Activated naive CD8-positive, alpha-beta T cell (primary cell): ENCODE results near the gene GPHN.
"Not testable (repeated sequence)": the region's sequence is repeated elsewhere in the genome, so short reads cannot be mapped to it uniquely, and the experiment has no call there.

Experiments
- H3K27ac Mint-ChIP-seq: one replicate; pipeline ENCODE4 v1.8.0; 2021; ENCODE audit warnings: mixed read lengths
- H3K27me3 Mint-ChIP-seq: one replicate; pipeline ENCODE4 v1.8.0; 2021; ENCODE audit warnings: mixed read lengths
- H3K36me3 Mint-ChIP-seq: one replicate; pipeline ENCODE4 v1.8.0; 2021; ENCODE audit warnings: mixed read lengths
- H3K4me1 Mint-ChIP-seq: one replicate; pipeline ENCODE4 v1.8.0; 2021; ENCODE audit warnings: low read depth, mixed read lengths
- H3K4me3 Mint-ChIP-seq: one replicate; pipeline ENCODE4 v1.8.0; 2021; ENCODE audit warnings: mild to moderate bottlenecking, mixed read lengths
- H3K9me3 Mint-ChIP-seq: one replicate; pipeline ENCODE4 v1.8.0; 2021; ENCODE audit warnings: low read depth, mixed read lengths

Gene GPHN

GRCh38 chr14:66802962-66803361 lies 295.0 kb downstream of the GPHN start:
- Mint-ChIP-seq H3K4me3 (no peak overlapping the region), H3K27ac (no peak overlapping the region), H3K4me1 (no peaks in the 10 kb centered on the region), H3K27me3 (no peaks in the 10 kb centered on the region), H3K9me3 (peaks cover 30% of the 10 kb centered on the region), H3K36me3 (peaks cover 30% of the 10 kb centered on the region)

DNA sequence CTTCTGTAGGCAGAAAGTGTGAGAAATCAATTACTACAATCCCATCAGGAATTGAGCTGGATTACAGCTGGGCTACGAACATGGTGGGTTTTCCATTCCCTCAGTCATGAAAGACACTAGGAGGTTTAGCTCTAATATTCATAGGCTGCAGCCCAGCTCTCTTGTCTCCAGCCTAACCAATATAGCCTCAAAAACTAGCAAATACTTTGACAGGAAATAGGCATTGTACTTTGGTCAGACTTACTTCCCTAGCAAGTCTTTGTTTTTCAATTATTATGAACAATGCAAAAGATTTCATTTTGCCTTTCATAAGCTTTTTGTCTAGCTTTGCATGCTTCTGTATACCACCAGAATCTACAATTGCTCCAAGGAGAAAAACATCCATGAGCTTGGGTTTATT lies 296.2 kb downstream of the GPHN start:
- no peak overlapping the region for H3K4me3 Mint-ChIP-seq
- no peaks in the 10 kb centered on the region for H3K27me3 Mint-ChIP-seq
- peaks cover 27% of the 10 kb centered on the region for H3K9me3 Mint-ChIP-seq
- peaks cover 28% of the 10 kb centered on the region for H3K36me3 Mint-ChIP-seq
- no peak overlapping the region for H3K27ac Mint-ChIP-seq
- H3K4me1 Mint-ChIP-seq = no peaks in the 10 kb centered on the region

GRCh38 chr14:66813636-66814035 lies 305.7 kb downstream of the GPHN start:
- Mint-ChIP-seq H3K4me3 (no peak overlapping the region), H3K36me3 (peaks cover 33% of the 10 kb centered on the region), H3K27ac (no peak overlapping the region), H3K4me1 (no peaks in the 10 kb centered on the region), H3K27me3 (no peaks in the 10 kb centered on the region), H3K9me3 (peaks cover 23% of the 10 kb centered on the region)

DNA sequence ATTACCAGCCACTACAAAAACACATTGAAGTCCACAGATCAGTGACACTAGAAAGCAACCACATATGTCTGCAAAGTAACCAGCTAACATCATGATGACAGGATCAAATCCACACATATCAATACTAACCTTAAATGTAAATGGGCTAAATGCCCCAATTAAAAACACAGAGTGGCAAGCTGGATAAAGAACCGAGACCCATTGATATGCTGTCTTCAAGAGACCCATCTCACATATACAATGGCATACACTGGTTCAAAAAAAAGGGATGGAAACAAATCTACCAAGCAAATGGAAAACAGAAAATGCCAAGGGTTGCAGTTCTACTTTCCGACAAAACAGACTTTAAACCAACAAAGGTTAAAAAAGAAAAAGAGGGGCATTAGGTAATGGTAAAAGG lies 307.7 kb downstream of the GPHN start:
- no peak overlapping the region for H3K4me3 Mint-ChIP-seq
- peaks cover 33% of the 10 kb centered on the region for H3K36me3 Mint-ChIP-seq
- H3K4me1 Mint-ChIP-seq = no peaks in the 10 kb centered on the region
- no peak overlapping the region for H3K27ac Mint-ChIP-seq
- no peaks in the 10 kb centered on the region for H3K27me3 Mint-ChIP-seq
- peaks cover 23% of the 10 kb centered on the region for H3K9me3 Mint-ChIP-seq

DNA sequence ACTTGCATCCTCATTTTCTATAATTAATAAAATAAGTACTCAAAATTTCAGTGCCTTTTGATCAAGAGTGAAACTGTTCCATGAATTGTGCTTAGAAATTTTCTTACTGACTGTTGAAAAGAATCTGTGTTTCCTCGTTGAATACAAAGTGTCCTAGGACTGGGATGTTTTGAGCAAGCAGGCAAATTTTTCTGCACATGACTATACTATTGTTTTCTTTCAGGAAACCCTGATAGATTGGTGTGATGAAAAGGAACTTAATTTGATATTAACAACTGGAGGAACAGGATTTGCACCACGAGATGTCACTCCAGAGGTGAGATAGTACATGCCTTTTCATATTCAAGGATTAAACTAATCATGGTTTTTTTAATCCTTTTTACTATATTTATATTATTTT lies 316.3 kb downstream of the GPHN start:
- Mint-ChIP-seq H3K4me1 (no peaks in the 10 kb centered on the region), H3K36me3 (no peaks in the 10 kb centered on the region), H3K27ac (no peak overlapping the region), H3K9me3 (no peaks in the 10 kb centered on the region), H3K4me3 (no peak overlapping the region), H3K27me3 (no peaks in the 10 kb centered on the region)

GRCh38 chr14:66827182-66827581 lies 319.2 kb downstream of the GPHN start:
- H3K27me3 Mint-ChIP-seq = no peaks in the 10 kb centered on the region
- no peak overlapping the region for H3K27ac Mint-ChIP-seq
- no peaks in the 10 kb centered on the region for H3K4me1 Mint-ChIP-seq
- peaks cover 2% of the 10 kb centered on the region for H3K9me3 Mint-ChIP-seq
- H3K36me3 Mint-ChIP-seq = peaks cover 2% of the 10 kb centered on the region
- H3K4me3 Mint-ChIP-seq = no peak overlapping the region

GRCh38 chr14:66831173-66831572 lies 323.2 kb downstream of the GPHN start:
- Mint-ChIP-seq H3K4me3 (no peak overlapping the region), H3K36me3 (peaks cover 10% of the 10 kb centered on the region), H3K27ac (no peak overlapping the region), H3K27me3 (no peaks in the 10 kb centered on the region), H3K9me3 (peaks cover 6% of the 10 kb centered on the region), H3K4me1 (no peaks in the 10 kb centered on the region)

DNA sequence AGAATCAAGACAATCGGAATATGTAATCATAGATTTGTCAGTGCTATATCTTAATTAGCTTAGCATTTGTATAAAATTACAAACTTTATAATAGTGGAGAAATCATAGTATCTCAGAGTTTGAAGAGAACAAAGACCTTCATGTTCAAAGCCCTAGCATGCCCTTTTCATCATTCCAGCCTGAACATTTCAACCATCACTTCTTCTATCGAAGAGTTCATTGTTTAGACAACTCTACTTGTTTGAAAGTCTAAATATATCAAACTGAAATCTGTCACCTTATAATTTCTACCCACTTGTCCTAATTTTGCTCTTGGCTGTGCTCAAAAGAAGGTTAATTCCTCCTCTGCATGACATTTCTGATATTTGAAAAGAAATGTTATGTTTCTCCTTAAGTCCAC lies 325.9 kb downstream of the GPHN start:
- Mint-ChIP-seq H3K27me3 (no peaks in the 10 kb centered on the region), H3K27ac (no peak overlapping the region), H3K4me3 (no peak overlapping the region), H3K36me3 (peaks cover 10% of the 10 kb centered on the region), H3K9me3 (peaks cover 6% of the 10 kb centered on the region), H3K4me1 (no peaks in the 10 kb centered on the region)

DNA sequence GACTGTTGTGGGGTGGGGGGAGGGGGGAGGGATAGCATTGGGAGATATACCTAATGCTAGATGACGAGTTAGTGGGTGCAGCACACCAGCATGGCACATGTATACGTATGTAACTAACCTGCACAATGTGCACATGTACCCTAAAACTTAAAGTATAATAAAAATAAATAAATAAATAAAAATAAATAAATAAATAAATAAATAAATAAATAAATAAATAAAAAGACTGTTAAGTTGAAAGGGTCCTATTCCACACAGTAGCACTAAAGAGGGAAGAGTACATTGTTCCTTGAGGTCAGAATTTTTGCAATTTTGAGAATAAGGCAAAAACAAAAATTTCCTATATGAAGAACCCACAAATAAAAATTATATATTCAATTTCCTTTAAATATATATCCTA lies 329.5 kb downstream of the GPHN start:
- H3K9me3 Mint-ChIP-seq, H3K4me3 Mint-ChIP-seq, H3K27ac Mint-ChIP-seq, H3K4me1 Mint-ChIP-seq, H3K36me3 Mint-ChIP-seq, H3K27me3 Mint-ChIP-seq: not testable (repeated sequence)

DNA sequence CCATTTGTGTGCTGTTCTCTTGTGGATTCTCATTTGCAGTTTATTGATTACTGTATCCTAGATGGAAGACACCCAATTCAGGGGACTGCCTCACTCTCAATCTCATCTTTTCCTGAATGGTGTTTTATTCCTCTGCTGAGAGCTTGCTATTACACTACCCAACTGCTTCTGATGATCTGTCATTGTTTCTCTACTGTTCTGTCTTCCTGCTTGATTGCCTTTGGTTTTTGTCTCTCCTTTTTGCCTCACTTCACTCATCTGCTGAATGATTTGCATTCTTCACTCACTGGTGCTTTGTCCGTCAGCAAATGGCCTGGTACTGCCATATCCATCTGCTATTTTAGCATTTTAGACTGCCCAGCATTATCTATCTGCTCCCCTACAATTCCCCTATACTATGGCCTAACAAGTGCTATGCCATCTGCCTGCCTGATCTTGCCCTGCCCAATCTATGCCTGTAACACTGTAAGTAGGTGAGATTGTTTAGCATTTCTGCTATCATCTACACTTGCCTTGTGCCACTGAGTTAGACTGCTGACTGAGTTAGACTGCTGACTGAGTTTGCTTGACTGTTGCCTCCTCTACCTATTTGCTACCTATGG lies 335.1 kb downstream of the GPHN start:
- Mint-ChIP-seq H3K9me3 (no peaks in the 10 kb centered on the region), H3K4me1 (no peaks in the 10 kb centered on the region), H3K36me3 (peaks cover 8% of the 10 kb centered on the region), H3K27ac (no peak overlapping the region), H3K27me3 (no peaks in the 10 kb centered on the region), H3K4me3 (no peak overlapping the region)

DNA sequence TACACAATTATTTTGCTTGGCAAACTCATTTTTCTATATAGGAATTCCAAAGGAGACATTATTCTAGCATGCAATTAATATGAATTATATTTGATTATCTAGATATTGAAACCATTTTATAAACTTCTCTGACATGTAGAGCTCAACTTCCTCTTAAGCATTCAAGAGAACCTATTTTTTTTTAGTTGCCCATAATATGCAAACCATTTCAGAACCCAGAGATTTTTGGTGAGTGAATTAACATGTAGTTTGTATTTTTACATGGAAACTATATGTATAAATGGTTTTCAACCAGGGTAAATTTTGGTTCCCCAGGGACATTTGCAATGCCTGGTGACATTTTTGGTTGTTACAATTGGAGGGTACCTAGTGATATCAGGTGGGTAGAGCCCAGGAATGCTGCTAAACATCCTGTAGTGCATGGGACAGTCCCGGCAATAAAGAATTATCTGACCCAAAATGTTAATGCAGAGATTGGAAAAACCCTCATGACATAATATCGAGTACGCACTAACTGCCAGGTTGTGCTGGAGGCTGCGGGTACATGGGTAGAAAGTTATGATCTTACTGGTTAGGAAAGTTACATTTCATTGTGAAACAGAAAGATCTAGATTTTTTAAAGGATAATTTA lies 342.4 kb downstream of the GPHN start:
- Mint-ChIP-seq H3K36me3 (peaks cover 17% of the 10 kb centered on the region), H3K27ac (no peak overlapping the region), H3K9me3 (peaks cover 5% of the 10 kb centered on the region), H3K4me3 (no peak overlapping the region), H3K4me1 (no peaks in the 10 kb centered on the region), H3K27me3 (no peaks in the 10 kb centered on the region)

- peaks cover 5% of the 10 kb centered on the region for H3K9me3 Mint-ChIP-seq
Observed at GRCh38 chr14:66853311-66853710, 345.4 kb downstream of the GPHN start.

GRCh38 chr14:66857867-66858266 lies 349.9 kb downstream of the GPHN start:
- Mint-ChIP-seq H3K4me3 (no peak overlapping the region), H3K4me1 (no peaks in the 10 kb centered on the region), H3K36me3 (peaks cover 31% of the 10 kb centered on the region), H3K27ac (no peak overlapping the region), H3K27me3 (no peaks in the 10 kb centered on the region), H3K9me3 (peaks cover 19% of the 10 kb centered on the region)

More at GRCh38 chr14:66853311-66853710, 345.4 kb downstream of the GPHN start:
- no peaks in the 10 kb centered on the region for H3K4me1 Mint-ChIP-seq
- H3K4me3 Mint-ChIP-seq = no peak overlapping the region
- no peak overlapping the region for H3K27ac Mint-ChIP-seq
- H3K36me3 Mint-ChIP-seq = peaks cover 30% of the 10 kb centered on the region
- no peaks in the 10 kb centered on the region for H3K27me3 Mint-ChIP-seq

DNA sequence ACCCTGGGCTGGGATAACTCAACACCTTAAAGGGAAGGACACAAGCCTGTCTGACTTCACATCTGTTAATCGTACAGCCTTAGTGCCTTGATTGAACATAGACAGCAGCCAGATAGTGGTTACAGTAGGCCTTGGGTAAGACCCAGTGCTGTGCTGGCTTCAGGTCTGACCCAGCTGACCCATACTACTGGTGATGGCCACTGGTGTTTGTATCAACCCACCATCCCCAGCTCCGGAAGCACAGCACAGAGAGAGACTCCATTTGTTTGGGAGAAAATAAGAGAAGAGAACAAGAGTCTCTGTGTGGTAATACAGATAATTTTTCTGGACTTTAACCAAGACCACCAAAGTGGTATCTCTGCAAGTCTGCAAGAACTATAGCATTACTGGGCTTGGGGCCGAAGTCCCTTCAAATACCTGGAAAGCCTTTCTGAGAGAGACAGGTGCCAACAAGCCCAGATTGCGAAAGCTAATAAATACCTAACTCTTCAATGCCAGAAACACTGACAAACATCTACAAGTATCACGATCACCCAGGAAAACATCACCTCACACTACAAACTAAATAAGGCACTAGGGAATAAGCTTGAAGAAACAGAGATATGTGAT lies 351.2 kb downstream of the GPHN start:
- Mint-ChIP-seq H3K9me3 (peaks cover 25% of the 10 kb centered on the region), H3K27me3 (no peaks in the 10 kb centered on the region), H3K36me3 (peaks cover 24% of the 10 kb centered on the region), H3K4me3 (no peak overlapping the region), H3K4me1 (no peaks in the 10 kb centered on the region), H3K27ac (no peak overlapping the region)

- peaks cover 16% of the 10 kb centered on the region for H3K9me3 Mint-ChIP-seq
- H3K4me3 Mint-ChIP-seq = no peak overlapping the region
- H3K27ac Mint-ChIP-seq = no peak overlapping the region
- H3K4me1 Mint-ChIP-seq = no peaks in the 10 kb centered on the region
- no peaks in the 10 kb centered on the region for H3K27me3 Mint-ChIP-seq
- H3K36me3 Mint-ChIP-seq = peaks cover 24% of the 10 kb centered on the region
Observed at GRCh38 chr14:66881596-66881995, 373.6 kb downstream of the GPHN start.

- Mint-ChIP-seq H3K27ac (no peak overlapping the region), H3K36me3 (peaks cover 34% of the 10 kb centered on the region), H3K4me3 (no peak overlapping the region), H3K4me1 (no peaks in the 10 kb centered on the region), H3K27me3 (no peaks in the 10 kb centered on the region), H3K9me3 (peaks cover 25% of the 10 kb centered on the region)
Observed at GRCh38 chr14:66884149-66884548, 376.2 kb downstream of the GPHN start.
